Aorta (tissue), 5 donors: ENCODE data around the gene NUP205. TPM values are rescaled to one million over a fixed set of nuclear protein-coding genes. Genes with fewer than 3 reads are reported as not detected.
"Not testable (repeated sequence)": the region's sequence is repeated elsewhere in the genome, so short reads cannot be mapped to it uniquely, and the experiment has no call there.

Experiments used
- ATAC-seq: fragments of 200-7000 bp; cut with Tn5 transposase; one replicate; pipeline ENCODE4 v1.9.1; 2022; ENCODE audit warnings: moderate library complexity; ENCODE audit not compliant: low FRiP score
- DNase-seq, 2 donors: peaks; one replicate each; pipeline ENCODE4 v3.0.0-alpha.2; 2020
- H3K27ac ChIP-seq, 2 donors: one replicate each; pipeline ENCODE4 v1.5.1; 2013; ENCODE audit warnings: low read length in 2 of 2, mild to moderate bottlenecking in 2 of 2, moderate library complexity in 2 of 2, control low read depth in 1 of 2, inconsistent platforms in 1 of 2, low read depth in 1 of 2
- H3K27me3 ChIP-seq, 2 donors: one replicate each; pipeline ENCODE4 v1.6.1; 2013; ENCODE audit warnings: control low read depth in 1 of 2, low read length in 1 of 2, mild to moderate bottlenecking in 1 of 2, moderate library complexity in 1 of 2; ENCODE audit not compliant: insufficient read depth in 2 of 2, control insufficient read depth in 1 of 2
- H3K36me3 ChIP-seq, 2 donors: one replicate each; pipeline ENCODE4 v1.6.1; 2013; ENCODE audit warnings: control low read depth in 1 of 2, low read length in 1 of 2, mild to moderate bottlenecking in 1 of 2; ENCODE audit not compliant: insufficient read depth in 2 of 2, control insufficient read depth in 1 of 2
- H3K4me1 ChIP-seq, 2 donors: one replicate each; pipeline ENCODE4 v1.6.1; 2013; ENCODE audit warnings: low read length in 2 of 2, control low read depth in 1 of 2, mild to moderate bottlenecking in 1 of 2, moderate library complexity in 1 of 2; ENCODE audit not compliant: insufficient read depth in 2 of 2, control insufficient read depth in 1 of 2
- H3K4me3 ChIP-seq, 2 donors: one replicate each; pipeline ENCODE4 v1.5.1; 2013; ENCODE audit warnings: low read length in 2 of 2, control low read depth in 1 of 2, mild to moderate bottlenecking in 1 of 2
- H3K9me3 ChIP-seq: one replicate; pipeline ENCODE4 v1.6.1; 2013; ENCODE audit warnings: mild to moderate bottlenecking, low read length; ENCODE audit not compliant: control insufficient read depth
- WGBS, 2 donors: extraction: QIAGEN DNeasy Blood & Tissue Kit; methylation state at CpG; one replicate each; pipeline ENCODE4 v1.1.7; 2013; 5-methylcytosine and 5-hydroxymethylcytosine counted together
- intact Hi-C, 2 donors: fragments of 100-400 bp; cut with DNase I; formaldehyde crosslinking; loops; one replicate each; pipeline versions ENCODE4 v1.14.2 to v1.15.0; 2022
- polyA plus RNA-seq, 2 donors: library from polyadenylated mRNA; stranded (reverse); fragments of 200-250 nt; gene quantifications; one replicate each; pipeline ENCODE4 v1.2.3, GENCODE V29; 2013
- total RNA-seq, 2 donors: library from RNA; stranded (reverse); fragmentation: NEBNext Ultra II Directional; extraction: Animal tissue kit (Norgen Biotek cat#: 25700); gene quantifications; one replicate each; pipeline ENCODE4 v1.2.1, GENCODE V29; 2021
- donor health status: healthy with polysubstance abuse.
- donor health status: Bipolar disorder and iron deficiency.
- donor health status: DM: no; HTN: no; CAD: no.
- donor health status: DM: no; HTN: no; CAD: no.
- donor health status: DM: yes; HTN: yes; CAD: no.

The NUP205 gene
- total and polyA plus RNA-seq, 4 donors = 4.9 to 40.9 (median 30.1) TPM

- ATAC-seq = no peak
- Histone ChIP-seq H3K4me3 (peak overlapping the region; percentile 3 to 11), H3K27me3 (no peaks in the 10 kb centered on the region), H3K9me3 (no peaks in the 10 kb centered on the region), H3K27ac (peak overlapping the region; percentile 1 to 47), H3K4me1 (peaks cover 0 to 3% of the 10 kb centered on the region in 2 donors), H3K36me3 (no peaks in the 10 kb centered on the region)
- DNase-seq = no peak
- WGBS, 2 donors = 70 to 73% methylated on average over 14 of the region's 14 CpGs
- intact Hi-C loops = loop anchor here (1.0 to 5.0 kb wide), 7 partner anchors 51 to 347 kb away; partner anchors contain the start of genes MTPN (in 2 of the 2) and FAM180A (in 1 of the 2)
Measured at GRCh38 chr7:135661311-135662122, 103.8 kb downstream of the NUP205 start.

GRCh38 chr7:135662123-135662372 lies 104.3 kb downstream of the NUP205 start:
- H3K9me3 ChIP-seq = no peaks in the 10 kb centered on the region
- intact Hi-C loops = loop anchor here (1.0 to 5.0 kb wide), 7 partner anchors 50 to 347 kb away; partner anchors contain the start of genes MTPN (in 2 of the 2) and FAM180A (in 1 of the 2)
- peak overlapping the region; percentile 1 to 47 for H3K27ac ChIP-seq
- ATAC-seq (no peak), DNase-seq (no peak)
- H3K27me3 ChIP-seq = no peaks in the 10 kb centered on the region
- 5 to 6% methylated on average over 17 of the region's 17 CpGs for WGBS, 2 donors
- no peaks in the 10 kb centered on the region for H3K36me3 ChIP-seq
- H3K4me1 ChIP-seq = peaks cover 0 to 3% of the 10 kb centered on the region in 2 donors
- H3K4me3 ChIP-seq = peak overlapping the region; percentile 3 to 11

GRCh38 chr7:135662373-135663114 lies 104.8 kb downstream of the NUP205 start, which contains the start of gene STMP1:
STMP1 (plus strand) TSS chr7:135662514.
- DNase-seq (peak; percentile 98 to 99), ATAC-seq (peak; percentile 100)
- no peaks in the 10 kb centered on the region for H3K9me3 ChIP-seq
- peaks cover 0 to 3% of the 10 kb centered on the region in 2 donors for H3K4me1 ChIP-seq
- H3K27ac ChIP-seq = peak within 1 kb of the TSS; percentile 25 to 97
- H3K4me3 ChIP-seq = peak within 1 kb of the TSS; percentile 82 to 92
- H3K27me3 ChIP-seq = no peaks in the 10 kb centered on the region
- H3K36me3 ChIP-seq = no peaks in the 10 kb centered on the region
- intact Hi-C loops = loop anchor here (1.0 to 5.0 kb wide), 7 partner anchors 50 to 346 kb away; partner anchors contain the start of genes MTPN (in 2 of the 2) and FAM180A (in 1 of the 2)
- 0 to 1% methylated on average over 41 to 60 of the region's 60 CpGs for WGBS, 2 donors

DNA sequence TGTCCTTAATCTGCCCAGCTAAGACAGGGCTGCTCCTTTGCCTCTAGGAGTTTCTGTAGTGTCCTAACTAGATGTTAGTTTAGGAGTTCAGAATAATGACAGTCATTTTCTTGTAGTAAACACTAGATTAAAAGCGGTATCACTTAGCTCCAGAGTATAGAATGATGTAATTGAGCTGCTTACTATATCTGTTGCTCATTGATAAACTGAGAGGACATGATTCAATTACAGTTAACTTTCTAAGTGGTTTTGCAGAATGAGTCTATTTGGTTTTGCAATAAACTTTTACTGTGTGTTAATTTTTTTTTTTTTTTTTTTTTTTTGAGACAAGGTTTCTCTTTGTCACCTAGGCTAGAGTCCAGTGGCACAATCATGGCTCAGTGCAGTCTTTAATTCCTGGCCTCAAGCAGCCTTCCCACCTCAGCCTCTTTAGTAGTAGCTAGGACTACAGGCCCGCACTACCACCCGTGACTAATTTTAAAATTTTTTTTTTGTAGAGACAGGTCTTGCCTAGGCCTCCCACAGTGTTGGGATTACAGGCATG lies 106.4 kb downstream of the NUP205 start:
- no peak overlapping the region for H3K4me3 ChIP-seq
- WGBS, 2 donors = 69 to 71% methylated on average over 3 of the region's 3 CpGs
- intact Hi-C loops = loop anchor here in 1 of 2 donors (5.0 kb wide), 4 partner anchors 48 to 343 kb away; partner anchors contain the start of gene FAM180A
- no peaks in the 10 kb centered on the region for H3K9me3 ChIP-seq
- no peak for DNase-seq
- no peaks in the 10 kb centered on the region for H3K27me3 ChIP-seq
- H3K27ac ChIP-seq = peak overlapping the region in 1 of 2 donors; percentile 13
- no peaks in the 10 kb centered on the region for H3K36me3 ChIP-seq
- peaks cover 0 to 3% of the 10 kb centered on the region in 2 donors for H3K4me1 ChIP-seq
- ATAC-seq = no peak

DNA sequence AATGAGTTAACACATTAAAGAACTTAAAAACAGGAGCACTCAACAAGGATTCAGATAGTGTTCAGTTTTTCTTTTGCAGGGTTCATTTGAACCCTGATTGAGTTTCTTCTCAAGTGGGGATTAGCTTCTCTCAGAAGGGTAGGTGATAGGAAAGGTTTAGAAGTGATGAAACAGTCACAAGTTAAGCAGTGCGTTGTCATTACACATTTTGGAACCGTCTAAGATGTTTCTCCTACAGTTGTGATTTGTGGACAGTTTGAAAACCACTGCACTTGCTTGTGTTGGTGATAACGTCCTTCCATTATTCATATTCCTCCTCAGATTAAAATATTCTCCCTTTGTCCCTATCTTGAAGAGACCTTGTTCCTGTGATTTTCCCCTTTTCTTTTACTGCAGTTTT lies 107.3 kb downstream of the NUP205 start:
- intact Hi-C loops = no loop called here
- no peak for ATAC-seq
- no peak for DNase-seq
- Histone ChIP-seq H3K4me3 (no peak overlapping the region), H3K27ac (no peak overlapping the region), H3K27me3 (no peaks in the 10 kb centered on the region), H3K9me3 (no peaks in the 10 kb centered on the region), H3K4me1 (peaks cover 0 to 4% of the 10 kb centered on the region in 2 donors), H3K36me3 (no peaks in the 10 kb centered on the region)
- 55 to 61% methylated on average over 3 of the region's 3 CpGs for WGBS, 2 donors

- H3K4me3 ChIP-seq = no peak overlapping the region
- peaks cover 1 to 9% of the 10 kb centered on the region in 2 donors for H3K4me1 ChIP-seq
- WGBS, 2 donors = 79 to 83% methylated on average over 11 of the region's 11 CpGs
- DNase-seq (no peak), ATAC-seq (no peak)
- no peaks in the 10 kb centered on the region for H3K36me3 ChIP-seq
- intact Hi-C loops = no loop called here
- no peak overlapping the region for H3K27ac ChIP-seq
- no peaks in the 10 kb centered on the region for H3K9me3 ChIP-seq
- no peaks in the 10 kb centered on the region for H3K27me3 ChIP-seq
Measured at GRCh38 chr7:135666156-135666555, 108.4 kb downstream of the NUP205 start.

- Histone ChIP-seq H3K27ac (no peak overlapping the region), H3K27me3 (no peaks in the 10 kb centered on the region), H3K4me3 (no peak overlapping the region), H3K4me1 (peaks cover 1 to 9% of the 10 kb centered on the region in 2 donors), H3K9me3 (no peaks in the 10 kb centered on the region), H3K36me3 (no peaks in the 10 kb centered on the region)
- 74 to 81% methylated on average over 6 of the region's 6 CpGs for WGBS, 2 donors
- DNase-seq = no peak
- intact Hi-C loops = no loop called here
- no peak for ATAC-seq
Measured at GRCh38 chr7:135666846-135667245, 109.1 kb downstream of the NUP205 start.

DNA sequence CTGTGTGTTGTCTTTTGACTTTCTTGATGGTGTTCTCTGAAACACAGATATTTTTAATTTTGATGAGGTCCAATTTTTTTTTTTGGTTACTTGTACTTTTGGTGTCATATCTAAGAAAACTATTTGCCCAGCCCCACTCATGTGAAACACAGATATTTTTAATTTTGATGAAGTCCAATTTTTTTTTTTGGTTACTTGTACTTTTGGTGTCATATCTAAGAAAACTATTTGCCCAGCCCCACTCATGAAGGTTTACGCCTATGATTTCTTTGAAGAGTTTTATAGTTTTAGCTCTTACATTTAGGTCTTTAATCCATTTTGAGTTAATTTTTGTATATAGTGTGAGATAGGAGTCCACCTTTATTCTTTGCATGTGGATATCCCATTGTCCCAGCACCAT lies 109.9 kb downstream of the NUP205 start:
- H3K27me3 ChIP-seq, H3K9me3 ChIP-seq, ATAC-seq, H3K4me3 ChIP-seq, H3K4me1 ChIP-seq, intact Hi-C loops, H3K27ac ChIP-seq, DNase-seq, H3K36me3 ChIP-seq: not testable (repeated sequence)
- WGBS, 2 donors = 97% methylated on average over 1 of the region's 1 CpG
